Activated CD4-positive, alpha-beta T cell treated with anti-CD3 and anti-CD28 coated beads, Interleukin-2, amount 10 ng/mL, durations not matched to agents 24 days and 14 days (primary cell): ENCODE results near the gene LBHD1. TPM values are rescaled to one million over a fixed set of nuclear protein-coding genes. Genes with fewer than 3 reads are reported as not detected.

Experiments used
- DNase-seq: peaks from one replicate; pipeline ENCODE4 v3.0.0; 2022
- H3K27ac Mint-ChIP-seq: one replicate; pipeline ENCODE4 v1.8.0; 2022; ENCODE audit warnings: mild to moderate bottlenecking, mixed read lengths
- H3K27me3 Mint-ChIP-seq: one replicate; pipeline ENCODE4 v1.8.0; 2022; ENCODE audit warnings: mixed read lengths
- H3K36me3 Mint-ChIP-seq: one replicate; pipeline ENCODE4 v1.8.0; 2022; ENCODE audit warnings: low read depth, mild to moderate bottlenecking, mixed read lengths
- H3K4me1 Mint-ChIP-seq: one replicate; pipeline ENCODE4 v1.8.0; 2021; ENCODE audit warnings: mixed read lengths
- H3K4me3 Mint-ChIP-seq: one replicate; pipeline ENCODE4 v1.8.0; 2022; ENCODE audit warnings: mild to moderate bottlenecking, moderate library complexity, mixed read lengths
- H3K9me3 Mint-ChIP-seq: one replicate; pipeline ENCODE4 v1.8.0; 2021; ENCODE audit warnings: mixed read lengths
- intact Hi-C: fragments of 100-400 bp; cut with micrococcal nuclease; formaldehyde crosslinking; loops from one replicate; pipeline ENCODE4 v1.15.1; 2023
- total RNA-seq: library from RNA; stranded (reverse); gene quantifications from 2 replicates; pipeline ENCODE4 v1.2.3, GENCODE V29; 2022

LBHD1 gene
- total RNA-seq, 1 donor from 2014 or later, result 21.5 TPM

DNA sequence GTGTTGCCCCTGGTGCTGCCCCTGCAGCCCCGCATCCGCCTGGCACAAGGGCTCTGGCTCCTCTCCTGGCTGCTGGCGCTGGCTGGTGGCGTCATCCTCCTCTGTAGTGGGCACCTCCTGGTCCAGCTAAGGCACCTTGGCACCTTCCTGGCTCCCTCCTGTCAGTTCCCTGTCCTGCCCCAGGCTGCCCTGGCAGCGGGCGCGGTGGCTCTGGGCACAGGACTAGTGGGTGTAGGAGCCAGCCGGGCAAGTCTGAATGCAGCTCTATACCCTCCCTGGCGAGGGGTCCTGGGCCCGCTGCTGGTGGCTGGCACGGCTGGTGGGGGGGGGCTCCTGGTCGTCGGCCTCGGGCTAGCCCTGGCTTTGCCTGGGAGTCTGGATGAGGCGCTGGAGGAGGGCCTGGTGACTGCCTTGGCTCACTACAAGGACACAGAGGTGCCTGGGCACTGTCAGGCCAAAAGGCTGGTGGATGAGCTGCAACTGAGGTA lies 58.7 kb downstream of the LBHD1 start:
- no peak for DNase-seq
- H3K36me3 Mint-ChIP-seq, result peaks cover 38% of the 10 kb centered on the region
- no peaks in the 10 kb centered on the region for H3K9me3 Mint-ChIP-seq
- peaks cover 40% of the 10 kb centered on the region for H3K4me1 Mint-ChIP-seq
- intact Hi-C loops, result loop anchor here (1.0 to 5.0 kb wide), 5 partner anchors 33 to 269 kb away; partner anchors contain the start of genes BSCL2, C11orf98, CSKMT and GANAB
- peak overlapping the region; percentile 56 for H3K4me3 Mint-ChIP-seq
- H3K27me3 Mint-ChIP-seq, result no peaks in the 10 kb centered on the region
- peak overlapping the region; percentile 83 for H3K27ac Mint-ChIP-seq

Other genes starting within 250 kb of the LBHD1 start
- gene AHNAK, start 125.5 kb downstream of the LBHD1 start, total RNA-seq, result 88.8 and 91.5 TPM in 2 replicates
- gene EEF1G, start 98.4 kb downstream of the LBHD1 start, total RNA-seq, result 1,271 and 1,309 TPM in 2 replicates
- 45.3 and 50.9 TPM in 2 replicates for gene TUT1, start 80.7 kb downstream of the LBHD1 start, total RNA-seq
- 219 and 220 TPM in 2 replicates for gene MTA2, start 70.4 kb downstream of the LBHD1 start, total RNA-seq
- 161 and 166 TPM in 2 replicates for gene EML3, start 59.5 kb downstream of the LBHD1 start, total RNA-seq
- gene ROM1, start 59.0 kb downstream of the LBHD1 start, total RNA-seq, result 2.3 and 3.1 TPM in 2 replicates
- gene B3GAT3, start 50.3 kb downstream of the LBHD1 start, total RNA-seq, result 80.3 and 91.4 TPM in 2 replicates
- 251 and 257 TPM in 2 replicates for gene GANAB, start 25.7 kb downstream of the LBHD1 start, total RNA-seq
- gene INTS5, start 19.0 kb downstream of the LBHD1 start, total RNA-seq, result 36.5 and 36.6 TPM in 2 replicates
- gene C11orf98, start 7.1 kb downstream of the LBHD1 start, total RNA-seq, result 143 and 147 TPM in 2 replicates
- 59.5 and 60.9 TPM in 2 replicates for gene CSKMT, start 7.0 kb downstream of the LBHD1 start, total RNA-seq
- gene UQCC3, start 594 bp downstream of the LBHD1 start, total RNA-seq, result 8.6 and 9.4 TPM in 2 replicates
- gene UBXN1, start 6.8 kb upstream of the LBHD1 start, total RNA-seq, result 118 and 121 TPM in 2 replicates
- 0.16 and 0.17 TPM in 2 replicates for gene LRRN4CL, start 17.3 kb upstream of the LBHD1 start, total RNA-seq
- 29.6 and 32.4 TPM in 2 replicates for gene BSCL2, start 35.2 kb upstream of the LBHD1 start, total RNA-seq
- 0.24 TPM in 1 of 2 replicates, not detected in the other for gene GNG3, start 35.4 kb upstream of the LBHD1 start, total RNA-seq
- 60.5 and 60.6 TPM in 2 replicates for gene HNRNPUL2, start 55.2 kb upstream of the LBHD1 start, total RNA-seq
- 32.7 and 33.3 TPM in 2 replicates for gene TTC9C, start 56.2 kb upstream of the LBHD1 start, total RNA-seq
- gene ZBTB3, start 81.9 kb upstream of the LBHD1 start, total RNA-seq, result 7.5 and 11.1 TPM in 2 replicates
- gene POLR2G, start 89.3 kb upstream of the LBHD1 start, total RNA-seq, result 138 and 155 TPM in 2 replicates
- 20.1 and 20.2 TPM in 2 replicates for gene TAF6L, start 99.1 kb upstream of the LBHD1 start, total RNA-seq
- gene TMEM179B, start 115.1 kb upstream of the LBHD1 start, total RNA-seq, result 32.9 and 36.3 TPM in 2 replicates
- 15.0 and 16.5 TPM in 2 replicates for gene TMEM223, start 119.7 kb upstream of the LBHD1 start, total RNA-seq
- gene NXF1, start 133.2 kb upstream of the LBHD1 start, total RNA-seq, result 133 and 147 TPM in 2 replicates
- gene STX5, start 159.8 kb upstream of the LBHD1 start, total RNA-seq, result 28.1 and 33.5 TPM in 2 replicates
- gene TEX54, start 160.6 kb upstream of the LBHD1 start, total RNA-seq, result 0.79 and 2.0 TPM in 2 replicates
- gene WDR74, start 167.3 kb upstream of the LBHD1 start, total RNA-seq, result 145 and 153 TPM in 2 replicates
- gene SLC3A2, start 208.6 kb upstream of the LBHD1 start, total RNA-seq, result 364 and 379 TPM in 2 replicates
- gene CHRM1, start 249.1 kb upstream of the LBHD1 start, total RNA-seq, result not detected in 2 replicates